ENCODE measurements around the gene SLC25A25.
"Not testable (repeated sequence)": the region's sequence is repeated elsewhere in the genome, so short reads cannot be mapped to it uniquely, and the experiment has no call there.

- not testable (repeated sequence) for TF ChIP-seq TAF1, POLR2A, POLR2AphosphoS5, SPI1 (IDR thresholded peaks at IDR 0.05; ENCODE audit: low read depth, low read length)
Observed at GRCh38 chr9:128111726-128112125, 43.7 kb downstream of the SLC25A25 start.

Measured in GM12891 (cell line).